Stomach (tissue), 9 donors: ENCODE data around the gene ZCCHC7. TPM values are rescaled to one million over a fixed set of nuclear protein-coding genes. Genes with fewer than 3 reads are reported as not detected.

ENCODE experiments used
- DNase-seq, 2 donors: peaks; one replicate each; pipeline versions ENCODE4 v3.0.0 to v3.0.0-alpha.2; 2013 to 2019
- H3K27ac ChIP-seq, 5 donors: fragments of 200-600 bp in 4 of 5; sonication (generic) in 4 of 5; one replicate each; pipeline ENCODE4 v1.5.1; 2013 to 2019; ENCODE audit warnings: mild to moderate bottlenecking in 1 of 5, moderate library complexity in 1 of 5
- H3K27me3 ChIP-seq, 3 donors: fragments of 200-600 bp; sonication (generic); one replicate each; pipeline ENCODE4 v1.5.1; 2017 to 2019; ENCODE audit warnings: mixed run types in 1 of 3
- H3K36me3 ChIP-seq, 4 donors: fragments of 200-600 bp; sonication (generic); 1 replicate in 3 of 4; 2 replicates in 1 of 4; pipeline ENCODE4 v1.5.1; 2016 to 2019
- H3K4me1 ChIP-seq, 4 donors: fragments of 200-600 bp; sonication (generic); one replicate each; pipeline ENCODE4 v1.5.1; 2016 to 2019
- H3K4me3 ChIP-seq, 4 donors: fragments of 200-600 bp; sonication (generic) in 3 of 4; one replicate each; pipeline ENCODE4 v1.5.1; 2016 to 2019; ENCODE audit warnings: mild to moderate bottlenecking in 1 of 4
- H3K9me3 ChIP-seq, 4 donors: fragments of 200-600 bp; sonication (generic); one replicate each; pipeline ENCODE4 v1.5.1; 2016 to 2019
- CTCF ChIP-seq, 7 experiments: fragments of 450-650 bp in 4 of 7; fragments of 200-600 bp in 3 of 7; sonication (generic) in 3 of 7; IDR thresholded peaks; one replicate each; pipeline ENCODE4 v1.5.1; 2016 to 2019; ENCODE audit warnings: antibody characterized with exemption in 7 of 7, control low read depth in 2 of 7, mild to moderate bottlenecking in 1 of 7
- EP300 ChIP-seq: sonication (generic); formaldehyde crosslinking; IDR thresholded peaks from one replicate; pipeline ENCODE4 v1.6.1; 2017; ENCODE audit warnings: antibody characterized with exemption
- POLR2A ChIP-seq, 4 donors: fragments of 450-650 bp; IDR thresholded peaks; one replicate each; pipeline ENCODE4 v1.6.1; 2016; ENCODE audit warnings: antibody characterized with exemption in 4 of 4, control low read depth in 2 of 4, mild to moderate bottlenecking in 1 of 4, moderate library complexity in 1 of 4
- POLR2AphosphoS5 ChIP-seq, 3 donors: sonication (generic); formaldehyde crosslinking; IDR thresholded peaks; one replicate each; pipeline ENCODE4 v1.6.1; 2016; ENCODE audit warnings: antibody characterized with exemption in 3 of 3
- WGBS, 5 donors: extraction: QIAGEN DNeasy Blood & Tissue Kit in 3 of 5; methylation state at CpG; one replicate each; pipeline versions ENCODE4 v1.1.5 to v1.1.7; 2013 to 2018; 5-methylcytosine and 5-hydroxymethylcytosine counted together
- intact Hi-C: fragments of 100-400 bp; cut with DNase I; formaldehyde crosslinking; loops from one replicate; pipeline ENCODE4 v1.15.1; 2023; ENCODE audit warnings: low total_unique reads
- polyA plus RNA-seq, 3 donors: library from polyadenylated mRNA; stranded (reverse); fragments of 200-250 nt; gene quantifications; one replicate each; pipeline ENCODE4 v1.2.3, GENCODE V29; 2013
- total RNA-seq, 5 donors: library from RNA; depleted of rRNA; stranded (reverse); fragments of >200 nt; gene quantifications; one replicate each; pipeline versions ENCODE4 v1.1.0 to v1.2.3, GENCODE V29; 2014 to 2016
- donor health status: healthy with polysubstance abuse.
- donor health status: Bipolar disorder and iron deficiency.
- donor health status: healthy.

The ZCCHC7 gene
- total and polyA plus RNA-seq, 8 donors = 7.9 to 67.1 (median 17.6) TPM

- no peaks in the 10 kb centered on the region for H3K27me3 ChIP-seq
- 81 to 83% (median 82%) methylated on average over 5 of the region's 5 CpGs for WGBS, 5 donors
- peak in 1 of 2 donors; percentile 3 for DNase-seq
Measured at GRCh38 chr9:37243588-37244345, 123.4 kb downstream of the ZCCHC7 start.

GRCh38 chr9:37246826-37247225 is 126.5 kb downstream of the ZCCHC7 start:
- no peak for DNase-seq
- no peaks in the 10 kb centered on the region for H3K9me3 ChIP-seq
- H3K27me3 ChIP-seq = no peaks in the 10 kb centered on the region
- peaks cover 0 to 14% (median 11%) of the 10 kb centered on the region in 4 donors for H3K36me3 ChIP-seq
- H3K27ac ChIP-seq = no peak overlapping the region
- WGBS, 5 donors = 93 to 97% (median 96%) methylated on average over 3 of the region's 3 CpGs
- H3K4me3 ChIP-seq = no peak overlapping the region
- H3K4me1 ChIP-seq = peaks cover 0 to 7% (median 0%) of the 10 kb centered on the region in 4 donors
- intact Hi-C loops = no loop called here
- TF ChIP-seq POLR2AphosphoS5 (IDR thresholded peaks at IDR 0.05) = no peak

More at GRCh38 chr9:37243588-37244345, 123.4 kb downstream of the ZCCHC7 start:
- Histone ChIP-seq H3K36me3 (no peaks in the 10 kb centered on the region), H3K27ac (no peak overlapping the region), H3K4me3 (no peak overlapping the region), H3K4me1 (peaks cover 0 to 13% (median 0%) of the 10 kb centered on the region in 4 donors), H3K9me3 (no peaks in the 10 kb centered on the region)
- intact Hi-C loops = no loop called here
- TF ChIP-seq CTCF (IDR thresholded peaks at IDR 0.05) (no peak), EP300 (no peak), POLR2AphosphoS5 (IDR thresholded peaks at IDR 0.05) (no peak), POLR2A (IDR thresholded peaks at IDR 0.05) (no peak)

DNA sequence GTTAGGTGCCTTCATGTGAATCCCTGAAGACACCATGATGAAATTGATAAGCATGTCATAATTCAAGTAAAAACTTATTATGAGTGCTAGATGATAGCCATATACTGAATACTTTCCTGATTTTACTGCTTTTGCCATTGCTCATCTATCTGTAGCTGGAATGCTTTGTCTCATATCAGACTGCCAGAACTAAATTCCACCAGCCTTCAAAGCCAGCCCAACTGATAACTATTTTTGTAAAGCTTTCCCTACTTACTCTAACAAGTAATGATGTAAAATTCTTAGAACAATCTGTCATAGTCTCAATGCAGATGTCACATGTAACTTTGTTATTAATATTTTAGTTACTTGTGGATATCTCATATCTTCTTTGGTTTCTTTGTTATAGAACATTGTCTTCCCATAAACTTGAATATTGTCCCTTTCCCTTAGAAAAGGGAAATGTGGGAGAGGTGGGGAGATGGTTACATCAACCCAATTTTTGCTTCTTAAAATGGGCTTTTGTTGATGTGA is 128.3 kb downstream of the ZCCHC7 start:
- H3K27me3 ChIP-seq = no peaks in the 10 kb centered on the region
- H3K36me3 ChIP-seq = peaks cover 0 to 14% (median 11%) of the 10 kb centered on the region in 4 donors
- no peaks in the 10 kb centered on the region for H3K9me3 ChIP-seq
- TF ChIP-seq EP300 = no peak
- no peak for TF ChIP-seq POLR2AphosphoS5 (IDR thresholded peaks at IDR 0.05)
- TF ChIP-seq CTCF (IDR thresholded peaks at IDR 0.05) = no peak
- no peak for TF ChIP-seq POLR2A (IDR thresholded peaks at IDR 0.05)
- no peaks in the 10 kb centered on the region for H3K4me1 ChIP-seq
- no peak for DNase-seq
- no peak overlapping the region for H3K4me3 ChIP-seq
- H3K27ac ChIP-seq = no peak overlapping the region
- intact Hi-C loops = no loop called here

DNA sequence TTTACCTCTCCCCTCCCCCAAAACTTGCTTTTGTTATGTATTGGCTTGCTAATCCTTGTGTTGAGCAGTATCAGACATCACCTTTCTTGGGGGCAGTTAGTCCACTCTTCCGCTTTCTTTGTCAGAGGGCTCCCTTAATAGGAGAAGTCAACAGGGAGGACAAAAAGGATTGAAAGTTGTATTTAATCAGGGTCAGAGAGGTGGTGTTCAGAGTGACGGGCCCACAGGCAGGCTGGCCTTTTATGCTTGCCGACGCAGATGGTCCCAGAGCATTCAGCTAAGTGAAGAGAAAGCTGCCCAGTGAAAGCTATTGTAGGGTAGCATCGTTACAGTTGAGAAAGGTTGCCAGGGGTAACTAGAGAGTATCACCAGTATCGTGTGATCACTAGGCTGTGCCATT is 131.1 kb downstream of the ZCCHC7 start:
- intact Hi-C loops = no loop called here
- DNase-seq = peak in 1 of 2 donors; percentile 42
- no peak for TF ChIP-seq POLR2AphosphoS5 (IDR thresholded peaks at IDR 0.05)
- TF ChIP-seq CTCF (IDR thresholded peaks at IDR 0.05) = no peak
- no peak for TF ChIP-seq EP300
- no peak for TF ChIP-seq POLR2A (IDR thresholded peaks at IDR 0.05)
- no peaks in the 10 kb centered on the region for H3K9me3 ChIP-seq
- H3K4me1 ChIP-seq = peaks cover 0 to 8% (median under 1%) of the 10 kb centered on the region in 4 donors
- no peak overlapping the region for H3K4me3 ChIP-seq
- no peak overlapping the region for H3K27ac ChIP-seq
- H3K36me3 ChIP-seq = peaks cover 0 to 14% (median 11%) of the 10 kb centered on the region in 4 donors
- no peaks in the 10 kb centered on the region for H3K27me3 ChIP-seq
- 77 to 91% (median 86%) methylated on average over 6 of the region's 6 CpGs for WGBS, 5 donors
